Measurements from ENCODE around the gene DCP1B. TPM values are rescaled to one million over a fixed set of nuclear protein-coding genes. Genes with fewer than 3 reads are reported as not detected.

DCP1B gene
- total RNA-seq, 2 experiments from 2014 or later = 14.9 to 17.5 TPM

DNA sequence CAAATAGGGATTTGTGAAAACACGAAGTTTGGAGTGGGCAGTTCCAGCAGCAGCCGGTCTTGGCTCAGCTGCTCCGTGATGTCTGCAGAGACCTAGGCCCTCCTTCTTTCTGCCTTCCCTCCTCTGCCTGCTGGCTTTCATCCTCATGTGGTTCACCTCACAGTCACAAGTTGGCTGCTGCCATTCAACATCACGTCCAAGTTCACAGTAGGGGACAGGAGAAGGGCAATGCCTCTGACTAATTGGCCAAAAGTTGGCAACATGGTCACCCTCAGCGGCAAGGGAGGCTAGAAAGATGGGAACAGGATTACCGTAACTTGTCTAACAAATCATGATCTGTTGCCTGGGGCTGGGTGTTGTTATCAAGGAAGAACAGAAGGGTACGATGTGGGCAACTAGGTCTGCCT lies 78.0 kb downstream of the DCP1B start:
- no peaks in the 10 kb centered on the region for H3K36me3 Mint-ChIP-seq (ENCODE audit: low read depth)
- peaks cover 16% of the 10 kb centered on the region for H3K4me1 Mint-ChIP-seq

DNA sequence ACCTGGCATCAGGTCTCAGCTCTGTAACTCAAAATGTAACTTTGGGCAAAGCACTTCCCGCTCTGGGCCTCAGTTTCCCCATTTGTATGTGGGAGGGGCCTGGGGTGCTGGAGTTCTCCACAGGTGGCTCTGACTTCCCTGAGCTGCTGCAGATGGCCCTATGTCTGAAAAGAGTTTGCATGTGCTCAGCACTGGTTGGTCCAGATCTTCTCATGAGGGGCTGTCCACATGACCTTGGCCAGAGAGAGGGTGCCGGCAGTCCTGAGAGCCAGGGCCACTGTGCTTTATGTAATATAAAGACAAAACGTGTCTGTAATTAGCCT lies 78.6 kb downstream of the DCP1B start:
- Mint-ChIP-seq H3K9me3 (no peaks in the 10 kb centered on the region), H3K27me3 (peaks cover 5% of the 10 kb centered on the region), H3K27ac (no peak overlapping the region), H3K36me3 (ENCODE audit: low read depth) (no peaks in the 10 kb centered on the region), H3K4me1 (peaks cover 19% of the 10 kb centered on the region), H3K4me3 (no peak overlapping the region)
- ChIA-PET POLR2A (no interaction called here), CTCF (interaction anchor here (1.5 kb wide), 1 partner anchor 130 kb away, joined by 3 read pairs; no protein-coding TSS in a partner anchor)
- DNase-seq = no peak

More for the DNA sequence above, 78.0 kb downstream of the DCP1B start:
- Mint-ChIP-seq H3K4me3 (no peak overlapping the region), H3K27me3 (peaks cover 2% of the 10 kb centered on the region), H3K9me3 (no peaks in the 10 kb centered on the region), H3K27ac (no peak overlapping the region)
- ChIA-PET POLR2A (no interaction called here), CTCF (interaction anchor here (1.5 to 1.7 kb wide), 2 partner anchors 14 to 130 kb away, joined by 3 to 8 read pairs; no protein-coding TSS in a partner anchor)
- no peak for DNase-seq

DNA sequence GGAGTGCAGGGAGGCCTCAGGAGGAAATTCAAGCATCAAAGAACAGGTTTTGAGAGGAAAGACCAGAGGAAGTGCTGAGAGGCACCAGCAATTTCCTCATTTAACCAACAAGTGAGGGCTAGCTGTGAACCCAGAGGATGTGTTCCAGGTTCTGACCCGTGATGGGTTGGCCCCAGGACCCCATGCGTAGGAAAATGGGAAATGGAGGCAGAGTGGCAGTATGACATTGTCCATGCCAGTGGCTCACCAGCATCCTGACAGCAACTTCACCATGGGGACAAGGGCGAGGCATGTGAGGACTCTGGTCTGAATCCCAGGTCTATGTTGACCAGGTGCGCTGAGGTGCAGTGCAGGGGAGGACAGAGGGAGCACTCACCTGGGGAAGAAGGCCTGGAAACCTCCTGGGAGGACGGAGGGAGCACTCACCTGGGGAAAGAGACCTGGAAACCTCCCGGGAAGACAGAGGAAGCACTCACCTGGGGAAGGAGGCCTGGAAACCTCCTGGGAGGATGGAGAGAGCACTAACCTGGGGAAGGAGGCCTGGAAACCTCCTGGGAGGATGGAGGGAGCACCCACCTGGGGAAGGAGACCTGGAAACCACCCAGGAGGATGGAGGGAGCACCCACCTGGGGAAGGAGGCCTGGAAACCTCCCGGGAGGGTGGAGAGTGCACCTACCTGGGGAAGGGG lies 79.1 kb downstream of the DCP1B start:
- H3K9me3 Mint-ChIP-seq = no peaks in the 10 kb centered on the region
- peaks cover 18% of the 10 kb centered on the region for H3K4me1 Mint-ChIP-seq
- peak overlapping the region; percentile 52 for H3K27ac Mint-ChIP-seq
- H3K27me3 Mint-ChIP-seq = peaks cover 5% of the 10 kb centered on the region
- DNase-seq = peak; percentile 5
- no peaks in the 10 kb centered on the region for H3K36me3 Mint-ChIP-seq (ENCODE audit: low read depth)
- no peak overlapping the region for H3K4me3 Mint-ChIP-seq
- ChIA-PET POLR2A (no interaction called here), CTCF (interaction anchor here (1.0 to 1.5 kb wide), 2 partner anchors 15 to 129 kb away, joined by 3 read pairs; no protein-coding TSS in a partner anchor)

DNA sequence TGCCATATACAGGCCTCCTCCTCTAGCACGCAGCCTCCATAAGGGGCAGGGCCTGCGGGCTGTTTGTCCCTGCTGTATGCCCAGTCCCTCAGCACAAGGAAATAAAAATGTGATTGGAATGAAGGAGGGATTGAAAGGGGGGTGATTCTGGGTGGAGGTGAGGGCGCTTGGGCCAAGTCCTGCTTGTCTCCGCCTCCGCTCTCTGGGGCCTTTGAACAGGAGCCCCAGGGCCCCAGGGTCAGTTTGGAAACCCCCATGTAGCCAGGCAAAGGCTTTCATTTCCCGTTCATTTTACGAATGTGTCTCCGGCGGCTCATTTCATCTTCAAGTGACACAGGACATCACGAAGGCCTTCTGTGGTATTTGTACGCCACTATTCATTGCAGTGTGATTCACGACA lies 81.3 kb downstream of the DCP1B start:
- H3K27ac Mint-ChIP-seq = no peak overlapping the region
- H3K4me1 Mint-ChIP-seq = peaks cover 16% of the 10 kb centered on the region
- ChIA-PET POLR2A (no interaction called here), CTCF (no interaction called here)
- no peaks in the 10 kb centered on the region for H3K9me3 Mint-ChIP-seq
- H3K27me3 Mint-ChIP-seq = peaks cover 9% of the 10 kb centered on the region
- DNase-seq = no peak
- H3K36me3 Mint-ChIP-seq (ENCODE audit: low read depth) = no peaks in the 10 kb centered on the region
- no peak overlapping the region for H3K4me3 Mint-ChIP-seq

- Mint-ChIP-seq H3K27ac (no peak overlapping the region), H3K9me3 (no peaks in the 10 kb centered on the region), H3K4me1 (peaks cover 16% of the 10 kb centered on the region), H3K4me3 (no peak overlapping the region), H3K36me3 (ENCODE audit: low read depth) (no peaks in the 10 kb centered on the region), H3K27me3 (peaks cover 12% of the 10 kb centered on the region)
- POLR2A ChIA-PET = no interaction called here
- no peak for DNase-seq
- CTCF ChIA-PET = no interaction called here
Measured at GRCh38 chr12:1922075-1922709, 82.1 kb downstream of the DCP1B start.

DNA sequence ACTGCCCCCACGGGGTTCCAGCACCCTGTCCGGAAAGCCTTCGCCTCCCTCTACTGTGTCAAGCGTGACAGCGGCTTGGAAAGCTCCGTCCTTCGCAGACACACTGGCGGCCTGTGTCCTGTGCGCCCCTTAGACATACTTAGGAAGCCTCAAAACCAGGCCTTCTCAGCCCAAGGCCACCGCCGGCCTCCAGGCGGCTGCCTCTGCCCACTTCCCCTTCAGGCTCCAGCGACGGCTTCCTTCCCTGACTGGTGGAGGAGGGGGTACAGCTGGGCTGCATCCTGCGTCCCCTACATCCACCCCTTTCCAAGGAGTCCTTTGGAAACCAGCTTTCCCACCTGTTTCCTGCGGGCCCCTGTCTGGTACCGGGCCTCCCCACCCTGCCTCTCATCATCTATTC lies 83.3 kb downstream of the DCP1B start:
- DNase-seq = no peak
- ChIA-PET CTCF (interaction anchor here (1.0 kb wide), 1 partner anchor 17 kb away, joined by 3 read pairs; no protein-coding TSS in a partner anchor), POLR2A (interaction anchor here (0.8 kb wide), 1 partner anchor 338 kb away, joined by 3 read pairs; no protein-coding TSS in a partner anchor)
- no peak overlapping the region for H3K4me3 Mint-ChIP-seq
- peaks cover 27% of the 10 kb centered on the region for H3K4me1 Mint-ChIP-seq
- H3K36me3 Mint-ChIP-seq (ENCODE audit: low read depth) = no peaks in the 10 kb centered on the region
- no peak overlapping the region for H3K27ac Mint-ChIP-seq
- peaks cover 12% of the 10 kb centered on the region for H3K27me3 Mint-ChIP-seq
- no peaks in the 10 kb centered on the region for H3K9me3 Mint-ChIP-seq

DNA sequence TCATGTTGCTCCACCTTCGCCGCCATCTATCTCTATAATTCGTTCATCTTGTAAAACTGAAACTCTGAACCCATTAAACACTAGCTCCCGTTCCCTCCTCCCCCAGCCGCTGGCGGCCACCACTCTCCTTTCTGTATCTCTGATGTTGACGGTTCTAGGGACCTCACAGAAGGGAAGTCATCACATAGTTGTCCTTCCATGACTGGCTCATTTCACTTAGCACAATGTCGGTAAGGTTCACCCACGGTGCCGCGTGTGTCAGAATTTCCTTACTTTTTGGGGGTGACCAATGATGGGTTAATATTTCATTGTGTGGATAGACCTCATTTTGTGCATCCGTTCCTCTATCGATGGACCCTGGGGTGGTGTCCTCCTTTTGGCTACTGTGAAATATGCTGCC lies 83.8 kb downstream of the DCP1B start:
- DNase-seq = no peak
- H3K4me3 Mint-ChIP-seq = no peak overlapping the region
- peaks cover 12% of the 10 kb centered on the region for H3K27me3 Mint-ChIP-seq
- ChIA-PET CTCF (interaction anchor here (1.0 kb wide), 1 partner anchor 16 kb away, joined by 3 read pairs; no protein-coding TSS in a partner anchor), POLR2A (no interaction called here)
- no peaks in the 10 kb centered on the region for H3K36me3 Mint-ChIP-seq (ENCODE audit: low read depth)
- peaks cover 30% of the 10 kb centered on the region for H3K4me1 Mint-ChIP-seq
- no peaks in the 10 kb centered on the region for H3K9me3 Mint-ChIP-seq
- no peak overlapping the region for H3K27ac Mint-ChIP-seq

DNA sequence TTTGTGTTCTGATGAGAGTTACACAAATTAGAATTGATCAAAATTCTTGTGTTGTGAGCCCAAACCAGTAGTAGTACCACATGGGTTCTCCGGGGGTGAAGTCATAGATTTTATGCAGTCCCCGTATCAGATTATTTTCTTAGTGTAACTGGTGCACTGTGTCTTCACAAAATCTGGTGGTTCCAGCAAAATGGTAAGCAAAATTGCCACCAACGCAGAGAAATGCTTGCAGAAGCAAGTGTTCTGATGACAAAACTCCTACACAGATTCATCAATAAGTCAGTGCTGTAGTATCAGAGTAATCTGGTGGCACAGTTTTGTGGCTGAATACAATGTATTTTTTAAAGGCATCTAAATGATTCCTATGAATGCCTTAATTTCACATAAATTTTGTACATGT lies 84.5 kb downstream of the DCP1B start:
- Mint-ChIP-seq H3K27me3 (peaks cover 12% of the 10 kb centered on the region), H3K4me1 (peaks cover 32% of the 10 kb centered on the region), H3K4me3 (no peak overlapping the region), H3K9me3 (no peaks in the 10 kb centered on the region), H3K27ac (no peak overlapping the region), H3K36me3 (ENCODE audit: low read depth) (no peaks in the 10 kb centered on the region)
- no peak for DNase-seq
- ChIA-PET CTCF (interaction anchor here (0.6 kb wide), 1 partner anchor 97 kb away, joined by 3 read pairs; no protein-coding TSS in a partner anchor), POLR2A (no interaction called here)

DNA sequence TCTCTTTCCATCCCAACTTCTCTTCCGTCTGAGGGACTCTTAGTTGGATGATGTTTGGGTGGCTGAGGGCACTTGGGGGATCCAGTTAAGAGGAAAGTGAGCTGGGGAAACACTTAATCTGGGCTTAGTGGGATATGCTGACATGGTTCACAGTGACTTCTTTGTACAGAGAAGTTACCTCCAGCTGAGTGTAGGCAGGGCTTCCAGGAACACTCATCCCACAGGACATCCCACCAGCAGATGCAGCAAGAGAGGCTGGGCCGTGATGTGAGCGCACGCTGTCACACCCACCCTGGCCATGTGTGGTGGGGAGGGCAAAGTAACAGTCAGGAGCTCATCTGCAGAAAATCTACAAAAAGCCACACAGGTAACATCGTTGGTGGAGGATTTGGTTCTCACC lies 85.0 kb downstream of the DCP1B start:
- no peak for DNase-seq
- Mint-ChIP-seq H3K9me3 (no peaks in the 10 kb centered on the region), H3K4me1 (peaks cover 28% of the 10 kb centered on the region), H3K4me3 (no peak overlapping the region), H3K27ac (no peak overlapping the region), H3K27me3 (peaks cover 12% of the 10 kb centered on the region), H3K36me3 (ENCODE audit: low read depth) (no peaks in the 10 kb centered on the region)
- CTCF ChIA-PET = interaction anchor here (0.6 to 1.1 kb wide), 3 partner anchors 8 to 98 kb away, joined by 3 read pairs; no protein-coding TSS in a partner anchor
- POLR2A ChIA-PET = no interaction called here

DNA sequence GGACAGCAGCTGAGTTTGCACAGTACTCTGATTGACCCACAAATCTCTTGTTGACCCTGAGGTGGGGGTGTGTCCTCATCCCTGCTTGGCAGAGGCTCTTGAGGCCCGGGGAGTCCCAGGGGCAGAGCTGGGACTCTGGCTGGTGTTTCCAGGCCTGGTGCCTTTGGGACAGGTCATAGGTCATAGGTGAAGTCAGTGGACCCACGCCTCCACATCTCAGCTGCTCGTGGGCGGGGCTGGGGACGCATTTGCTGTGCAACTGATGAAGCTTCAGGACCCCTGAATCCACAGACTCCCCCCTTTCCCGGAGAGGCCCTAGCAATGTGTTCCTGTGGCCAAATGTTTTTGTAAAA lies 85.4 kb downstream of the DCP1B start:
- Mint-ChIP-seq H3K27me3 (peaks cover 12% of the 10 kb centered on the region), H3K36me3 (ENCODE audit: low read depth) (no peaks in the 10 kb centered on the region), H3K27ac (no peak overlapping the region), H3K4me1 (peaks cover 28% of the 10 kb centered on the region), H3K9me3 (no peaks in the 10 kb centered on the region), H3K4me3 (no peak overlapping the region)
- POLR2A ChIA-PET = no interaction called here
- CTCF ChIA-PET = interaction anchor here (0.8 to 1.1 kb wide), 2 partner anchors 9 to 20 kb away, joined by 3 read pairs; no protein-coding TSS in a partner anchor
- DNase-seq = no peak

- no peaks in the 10 kb centered on the region for H3K9me3 Mint-ChIP-seq
- H3K27me3 Mint-ChIP-seq = peaks cover 12% of the 10 kb centered on the region
- no peak for DNase-seq
- H3K4me1 Mint-ChIP-seq = peaks cover 28% of the 10 kb centered on the region
- no peaks in the 10 kb centered on the region for H3K36me3 Mint-ChIP-seq (ENCODE audit: low read depth)
- CTCF ChIA-PET = interaction anchor here (0.8 to 1.1 kb wide), 4 partner anchors 9 to 23 kb away, joined by 3 read pairs; no protein-coding TSS in a partner anchor
- no peak within 1 kb of the TSS for H3K27ac Mint-ChIP-seq
- no peak within 1 kb of the TSS for H3K4me3 Mint-ChIP-seq
- POLR2A ChIA-PET = no interaction called here
Measured at GRCh38 chr12:1918081-1918883, 86.0 kb downstream of the DCP1B start, which contains the start of gene CACNA2D4. TSS of gene CACNA2D4 (minus strand) at chr12:1918652. CDS start at chr12:1918473, 179 bp downstream.

DNA sequence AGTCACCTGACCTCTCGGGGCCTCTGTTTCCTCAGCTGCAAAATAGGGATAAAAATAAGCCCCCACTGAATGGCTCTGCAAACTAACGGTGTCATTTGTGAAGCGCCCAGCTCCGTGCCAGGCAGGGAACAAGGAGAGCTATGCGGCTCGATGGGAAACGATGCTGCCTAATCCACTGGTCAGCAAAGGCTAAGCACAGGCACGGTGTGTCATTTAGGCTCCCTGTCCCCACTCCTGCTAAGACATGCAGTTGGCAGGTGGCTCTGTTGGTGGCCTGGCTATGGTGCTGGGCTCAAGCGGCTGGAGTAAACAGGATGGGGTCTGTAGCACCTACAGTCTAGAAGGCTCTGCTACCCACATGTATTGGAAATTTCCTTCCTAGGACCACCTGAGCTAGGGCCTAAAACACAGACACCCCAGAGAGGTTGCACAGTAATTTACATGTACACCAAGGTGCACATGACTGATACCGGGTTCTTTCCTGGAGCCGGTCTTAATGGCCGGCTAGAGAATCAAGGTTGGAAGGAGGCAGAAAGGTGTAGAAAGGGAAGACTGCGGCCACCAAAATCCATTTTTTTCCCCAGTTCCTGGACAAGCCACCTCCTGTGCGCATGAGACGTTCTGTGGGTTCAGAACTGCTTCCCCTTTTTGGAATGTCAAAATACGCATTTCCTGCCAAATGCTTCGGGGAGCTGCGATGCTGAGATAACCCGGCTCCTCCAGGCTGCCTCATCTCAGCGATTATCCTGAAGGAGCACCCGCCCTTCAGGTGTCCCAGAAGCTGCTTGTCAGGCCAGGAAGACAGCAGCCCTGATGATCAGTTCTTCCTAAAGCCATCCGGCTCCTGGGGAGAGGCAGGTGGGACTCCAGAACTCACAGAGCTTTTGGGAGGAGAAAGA lies 86.8 kb downstream of the DCP1B start:
- Mint-ChIP-seq H3K4me3 (no peak overlapping the region), H3K9me3 (no peaks in the 10 kb centered on the region), H3K36me3 (ENCODE audit: low read depth) (no peaks in the 10 kb centered on the region), H3K27ac (no peak overlapping the region), H3K27me3 (peaks cover 10% of the 10 kb centered on the region), H3K4me1 (peaks cover 28% of the 10 kb centered on the region)
- DNase-seq = no peak
- ChIA-PET POLR2A (no interaction called here), CTCF (interaction anchor here (0.8 to 1.0 kb wide), 2 partner anchors 22 to 24 kb away, joined by 3 read pairs; no protein-coding TSS in a partner anchor)
